ENCODE results near the gene RHOXF2. TPM values are rescaled to one million over a fixed set of nuclear protein-coding genes. Genes with fewer than 3 reads are reported as not detected.
"Not testable (repeated sequence)": the region's sequence is repeated elsewhere in the genome, so short reads cannot be mapped to it uniquely, and the experiment has no call there.

RHOXF2 gene
- total RNA-seq (2012; rRNA removed) = not detected in 2 replicates

- H3K4me3 ChIP-seq (ENCODE audit: low read length); H3K4me1 ChIP-seq (ENCODE audit: control insufficient read depth, insufficient read depth, low read length); H3K4me2 ChIP-seq (ENCODE audit: low read length); H3K36me3 ChIP-seq (ENCODE audit: insufficient read depth, low read length); H3K9ac ChIP-seq (ENCODE audit: low read depth, low read length); H3K9me3 ChIP-seq (replicated peaks; ENCODE audit: low read length); H3K27me3 ChIP-seq (ENCODE audit: control insufficient read depth, insufficient read depth, low read length): not testable (repeated sequence)
These were observed at the start of gene RHOXF2 for GRCh38 chrX:120158313-120158712. TSS of gene RHOXF2 (plus strand) at chrX:120158613. CDS start at chrX:120158751, 138 bp downstream.

- H3K9ac ChIP-seq (ENCODE audit: low read depth, low read length) = no peak overlapping the region
- H3K4me3 ChIP-seq (ENCODE audit: low read length) = no peak overlapping the region
- H3K9me3 ChIP-seq (replicated peaks; ENCODE audit: low read length) = no peaks in the 10 kb centered on the region
- H3K36me3 ChIP-seq (ENCODE audit: insufficient read depth, low read length) = no peaks in the 10 kb centered on the region
- H3K4me2 ChIP-seq (ENCODE audit: low read length) = no peak overlapping the region
- H3K27me3 ChIP-seq (ENCODE audit: control insufficient read depth, insufficient read depth, low read length) = peaks cover 3% of the 10 kb centered on the region
- H3K4me1 ChIP-seq (ENCODE audit: control insufficient read depth, insufficient read depth, low read length) = peaks cover 3% of the 10 kb centered on the region
These were observed 49.0 kb upstream of the RHOXF2 start for GRCh38 chrX:120109378-120109777.

- no peaks in the 10 kb centered on the region for H3K36me3 ChIP-seq (ENCODE audit: insufficient read depth, low read length)
- peaks cover 3% of the 10 kb centered on the region for H3K4me1 ChIP-seq (ENCODE audit: control insufficient read depth, insufficient read depth, low read length)
- H3K9me3 ChIP-seq (replicated peaks; ENCODE audit: low read length) = no peaks in the 10 kb centered on the region
- no peak overlapping the region for H3K4me2 ChIP-seq (ENCODE audit: low read length)
- peaks cover 3% of the 10 kb centered on the region for H3K27me3 ChIP-seq (ENCODE audit: control insufficient read depth, insufficient read depth, low read length)
- H3K9ac ChIP-seq (ENCODE audit: low read depth, low read length) = no peak overlapping the region
- no peak overlapping the region for H3K4me3 ChIP-seq (ENCODE audit: low read length)
These were observed 46.8 kb upstream of the RHOXF2 start for GRCh38 chrX:120111611-120112010.

- Histone ChIP-seq H3K9me3 (replicated peaks; ENCODE audit: low read length) (no peaks in the 10 kb centered on the region), H3K4me1 (ENCODE audit: control insufficient read depth, insufficient read depth, low read length) (peaks cover 3% of the 10 kb centered on the region), H3K4me3 (ENCODE audit: low read length) (no peak within 1 kb of the TSS), H3K36me3 (ENCODE audit: insufficient read depth, low read length) (no peaks in the 10 kb centered on the region), H3K27me3 (ENCODE audit: control insufficient read depth, insufficient read depth, low read length) (peaks cover 3% of the 10 kb centered on the region), H3K4me2 (ENCODE audit: low read length) (no peak within 1 kb of the TSS), H3K9ac (ENCODE audit: low read depth, low read length) (no peak within 1 kb of the TSS)
These were observed 42.9 kb upstream of the RHOXF2 start, which contains the start of gene RHOXF1 for GRCh38 chrX:120115438-120115963. TSS of gene RHOXF1 (minus strand) at chrX:120115913. CDS start at chrX:120115862, 51 bp downstream.

- Histone ChIP-seq H3K9me3 (replicated peaks; ENCODE audit: low read length) (no peaks in the 10 kb centered on the region), H3K4me3 (ENCODE audit: low read length) (no peak overlapping the region), H3K4me1 (ENCODE audit: control insufficient read depth, insufficient read depth, low read length) (no peaks in the 10 kb centered on the region), H3K9ac (ENCODE audit: low read depth, low read length) (no peak overlapping the region), H3K27me3 (ENCODE audit: control insufficient read depth, insufficient read depth, low read length) (no peaks in the 10 kb centered on the region), H3K36me3 (ENCODE audit: insufficient read depth, low read length) (no peaks in the 10 kb centered on the region), H3K4me2 (ENCODE audit: low read length) (no peak overlapping the region)
These were observed 38.2 kb upstream of the RHOXF2 start for GRCh38 chrX:120120223-120120622.

GRCh38 chrX:120125444-120125843 lies 33.0 kb upstream of the RHOXF2 start:
- Histone ChIP-seq H3K4me3 (ENCODE audit: low read length) (no peak overlapping the region), H3K9me3 (replicated peaks; ENCODE audit: low read length) (no peaks in the 10 kb centered on the region), H3K9ac (ENCODE audit: low read depth, low read length) (no peak overlapping the region), H3K36me3 (ENCODE audit: insufficient read depth, low read length) (no peaks in the 10 kb centered on the region), H3K4me2 (ENCODE audit: low read length) (no peak overlapping the region), H3K4me1 (ENCODE audit: control insufficient read depth, insufficient read depth, low read length) (no peaks in the 10 kb centered on the region), H3K27me3 (ENCODE audit: control insufficient read depth, insufficient read depth, low read length) (no peaks in the 10 kb centered on the region)

- not testable (repeated sequence) for H3K4me1 ChIP-seq (ENCODE audit: control insufficient read depth, insufficient read depth, low read length); H3K4me3 ChIP-seq (ENCODE audit: low read length); H3K4me2 ChIP-seq (ENCODE audit: low read length); H3K9ac ChIP-seq (ENCODE audit: low read depth, low read length); H3K27me3 ChIP-seq (ENCODE audit: control insufficient read depth, insufficient read depth, low read length); H3K36me3 ChIP-seq (ENCODE audit: insufficient read depth, low read length); H3K9me3 ChIP-seq (replicated peaks; ENCODE audit: low read length)
These were observed 30.0 kb upstream of the RHOXF2 start for GRCh38 chrX:120128306-120128846.

- no peaks in the 10 kb centered on the region for H3K36me3 ChIP-seq (ENCODE audit: insufficient read depth, low read length)
- peaks cover 3% of the 10 kb centered on the region for H3K27me3 ChIP-seq (ENCODE audit: control insufficient read depth, insufficient read depth, low read length)
- H3K9ac ChIP-seq (ENCODE audit: low read depth, low read length) = no peak overlapping the region
- no peaks in the 10 kb centered on the region for H3K9me3 ChIP-seq (replicated peaks; ENCODE audit: low read length)
- H3K4me2 ChIP-seq (ENCODE audit: low read length) = no peak overlapping the region
- no peaks in the 10 kb centered on the region for H3K4me1 ChIP-seq (ENCODE audit: control insufficient read depth, insufficient read depth, low read length)
- H3K4me3 ChIP-seq (ENCODE audit: low read length) = no peak overlapping the region
These were observed 22.3 kb upstream of the RHOXF2 start for GRCh38 chrX:120136128-120136527.

- Histone ChIP-seq H3K4me2 (ENCODE audit: low read length) (no peak overlapping the region), H3K4me3 (ENCODE audit: low read length) (no peak overlapping the region), H3K36me3 (ENCODE audit: insufficient read depth, low read length) (no peaks in the 10 kb centered on the region), H3K27me3 (ENCODE audit: control insufficient read depth, insufficient read depth, low read length) (peaks cover 3% of the 10 kb centered on the region), H3K4me1 (ENCODE audit: control insufficient read depth, insufficient read depth, low read length) (no peaks in the 10 kb centered on the region), H3K9me3 (replicated peaks; ENCODE audit: low read length) (no peaks in the 10 kb centered on the region), H3K9ac (ENCODE audit: low read depth, low read length) (no peak overlapping the region)
These were observed 21.6 kb upstream of the RHOXF2 start for GRCh38 chrX:120136840-120137239.

- no peaks in the 10 kb centered on the region for H3K36me3 ChIP-seq (ENCODE audit: insufficient read depth, low read length)
- no peaks in the 10 kb centered on the region for H3K4me1 ChIP-seq (ENCODE audit: control insufficient read depth, insufficient read depth, low read length)
- H3K4me2 ChIP-seq (ENCODE audit: low read length) = no peak overlapping the region
- H3K9me3 ChIP-seq (replicated peaks; ENCODE audit: low read length) = no peaks in the 10 kb centered on the region
- H3K9ac ChIP-seq (ENCODE audit: low read depth, low read length) = no peak overlapping the region
- H3K27me3 ChIP-seq (ENCODE audit: control insufficient read depth, insufficient read depth, low read length) = peaks cover 3% of the 10 kb centered on the region
- no peak overlapping the region for H3K4me3 ChIP-seq (ENCODE audit: low read length)
These were observed 21.0 kb upstream of the RHOXF2 start for GRCh38 chrX:120137439-120137838.

- Histone ChIP-seq H3K9ac (ENCODE audit: low read depth, low read length) (no peak overlapping the region), H3K4me1 (ENCODE audit: control insufficient read depth, insufficient read depth, low read length) (no peaks in the 10 kb centered on the region), H3K4me2 (ENCODE audit: low read length) (no peak overlapping the region), H3K36me3 (ENCODE audit: insufficient read depth, low read length) (no peaks in the 10 kb centered on the region), H3K9me3 (replicated peaks; ENCODE audit: low read length) (no peaks in the 10 kb centered on the region), H3K27me3 (ENCODE audit: control insufficient read depth, insufficient read depth, low read length) (peaks cover 15% of the 10 kb centered on the region), H3K4me3 (ENCODE audit: low read length) (no peak overlapping the region)
These were observed 18.0 kb upstream of the RHOXF2 start for GRCh38 chrX:120140293-120140981.
